COR-L47 (cell line): Measurements from ENCODE around the gene FHIT.
"Not testable (repeated sequence)": the region's sequence is repeated elsewhere in the genome, so short reads cannot be mapped to it uniquely, and the experiment has no call there.

ENCODE experiments used
- DNase-seq: peaks from one replicate; lab custom pipeline; 2025; lab: John Stamatoyannopoulos, UW

The FHIT gene

DNA sequence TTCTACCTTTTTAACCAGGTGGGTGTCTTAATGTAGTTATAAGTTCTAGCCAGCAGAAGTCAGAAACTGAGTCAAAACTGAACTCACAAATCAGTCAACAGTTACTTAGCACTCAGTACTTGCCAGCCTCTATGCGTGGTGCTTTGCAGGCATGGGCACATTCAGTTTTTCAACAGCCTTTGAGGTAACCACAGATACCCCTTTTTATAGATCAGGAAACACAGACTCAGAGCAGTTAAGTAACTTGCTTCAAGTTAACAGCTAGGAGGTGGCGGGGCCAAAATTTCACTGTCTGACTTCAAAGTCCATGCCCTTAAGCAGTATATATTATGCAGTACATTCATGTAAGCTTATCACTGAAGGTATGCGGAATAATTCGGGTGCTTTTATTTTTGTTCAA lies 139.4 kb downstream of the FHIT start:
- no peak for DNase-seq

DNA sequence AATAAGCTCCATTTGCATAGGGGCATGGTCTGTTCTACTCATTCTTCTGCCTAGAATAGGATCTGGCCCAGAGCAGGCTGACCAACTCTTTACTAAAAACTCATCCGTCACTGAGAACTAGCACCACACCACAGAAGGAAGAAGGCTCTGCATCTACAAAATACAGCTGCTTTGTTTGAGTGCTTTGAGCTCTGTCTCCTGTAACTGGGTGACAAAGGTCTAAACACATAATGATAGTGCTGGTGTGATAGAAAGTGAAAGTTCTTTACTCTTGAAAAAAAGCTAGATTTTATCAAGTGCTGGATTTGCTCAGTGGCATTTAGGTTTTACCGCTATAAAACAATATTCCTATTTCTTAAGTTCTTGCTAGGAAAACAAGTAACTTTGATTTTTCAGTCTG lies 140.7 kb downstream of the FHIT start:
- DNase-seq = no peak

DNA sequence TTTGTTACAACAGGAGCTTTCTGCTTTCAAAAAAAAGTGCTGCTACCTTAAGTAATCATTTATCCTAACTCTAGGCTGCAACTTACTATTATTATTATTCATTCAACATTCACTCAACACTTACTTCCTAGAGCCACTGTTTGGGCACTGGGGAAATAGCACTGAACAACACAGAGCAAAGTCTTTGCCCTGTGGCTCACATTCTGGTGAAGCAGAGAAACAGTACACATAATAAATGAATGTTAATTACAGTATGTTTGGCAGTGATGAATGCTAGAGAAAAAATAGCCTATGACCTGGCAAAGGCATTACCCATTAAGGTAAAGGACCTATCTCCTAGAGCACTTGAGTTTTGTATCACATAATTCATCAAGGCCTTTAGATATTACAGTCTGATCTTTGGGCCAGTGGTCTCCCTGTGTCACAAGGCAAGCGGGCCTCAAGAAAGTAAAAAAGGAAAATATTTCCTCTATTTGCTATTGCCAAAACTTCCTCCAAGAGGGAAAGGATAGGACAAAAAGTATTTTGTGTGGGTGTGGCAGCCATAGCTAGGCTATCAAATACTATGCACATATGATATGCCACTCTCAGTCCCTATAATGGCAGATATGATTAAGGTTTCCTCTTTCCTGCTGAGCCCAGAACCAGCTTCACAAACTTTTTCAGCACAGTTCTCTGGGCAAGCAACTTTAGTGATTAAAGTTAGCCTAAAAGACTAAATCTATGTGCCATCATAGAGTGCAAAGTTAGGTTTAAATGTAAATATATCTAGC lies 142.8 kb downstream of the FHIT start:
- DNase-seq = no peak

DNA sequence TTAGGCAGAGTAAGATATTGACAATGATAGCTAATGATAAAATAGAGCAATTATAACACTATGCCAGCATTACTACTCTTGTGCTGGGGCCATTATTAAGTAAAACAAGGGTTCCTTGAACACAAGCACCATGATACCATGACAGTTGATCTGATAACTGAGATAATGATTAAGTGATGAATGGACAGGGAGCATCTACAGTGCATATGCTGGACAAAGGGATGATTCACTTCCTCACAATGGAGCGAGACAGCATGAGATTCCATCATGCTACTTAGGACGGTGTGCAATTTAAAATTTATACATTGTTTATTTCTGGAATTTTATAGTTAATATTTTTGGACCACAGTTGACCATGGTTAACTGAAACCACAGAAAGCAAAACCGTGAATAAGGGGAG lies 156.6 kb downstream of the FHIT start:
- no peak for DNase-seq

DNA sequence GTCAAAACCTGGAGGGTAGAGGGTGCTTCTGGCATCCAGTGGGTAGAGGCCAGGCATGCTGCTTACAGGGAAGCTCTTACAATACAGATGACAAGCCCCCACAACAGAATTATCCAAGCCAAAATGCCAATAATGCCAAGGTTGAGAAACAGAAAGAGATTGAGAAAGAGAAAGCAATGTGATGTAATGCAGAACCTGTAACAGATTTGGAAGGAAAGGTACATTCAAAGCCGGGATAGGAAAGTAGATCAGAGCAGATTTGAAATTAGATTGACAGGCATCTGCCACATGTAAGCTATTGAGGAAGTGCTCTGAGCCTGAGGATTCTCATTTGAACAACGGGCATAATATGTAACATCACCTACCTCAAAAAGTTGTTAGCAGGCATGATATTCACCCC lies 157.9 kb downstream of the FHIT start:
- DNase-seq = no peak

DNA sequence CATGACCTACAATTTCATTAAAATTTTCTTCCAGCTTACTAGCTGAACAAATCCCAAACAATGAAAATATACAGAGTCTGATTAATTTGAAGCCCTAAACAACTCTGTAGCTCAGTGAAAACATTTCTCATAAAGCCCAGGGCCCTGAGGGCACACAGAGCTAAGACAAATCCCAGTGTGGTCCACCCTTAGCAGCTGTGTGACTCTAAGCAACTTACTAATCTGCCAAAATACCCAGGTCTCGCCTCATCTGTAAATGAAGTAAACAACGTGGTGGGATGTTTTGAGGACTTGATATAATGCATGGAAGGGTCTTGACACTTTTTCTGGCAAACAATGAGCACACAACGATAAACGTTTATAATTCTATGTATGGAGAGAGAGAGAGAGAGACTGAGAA lies 158.4 kb downstream of the FHIT start:
- DNase-seq = no peak

DNA sequence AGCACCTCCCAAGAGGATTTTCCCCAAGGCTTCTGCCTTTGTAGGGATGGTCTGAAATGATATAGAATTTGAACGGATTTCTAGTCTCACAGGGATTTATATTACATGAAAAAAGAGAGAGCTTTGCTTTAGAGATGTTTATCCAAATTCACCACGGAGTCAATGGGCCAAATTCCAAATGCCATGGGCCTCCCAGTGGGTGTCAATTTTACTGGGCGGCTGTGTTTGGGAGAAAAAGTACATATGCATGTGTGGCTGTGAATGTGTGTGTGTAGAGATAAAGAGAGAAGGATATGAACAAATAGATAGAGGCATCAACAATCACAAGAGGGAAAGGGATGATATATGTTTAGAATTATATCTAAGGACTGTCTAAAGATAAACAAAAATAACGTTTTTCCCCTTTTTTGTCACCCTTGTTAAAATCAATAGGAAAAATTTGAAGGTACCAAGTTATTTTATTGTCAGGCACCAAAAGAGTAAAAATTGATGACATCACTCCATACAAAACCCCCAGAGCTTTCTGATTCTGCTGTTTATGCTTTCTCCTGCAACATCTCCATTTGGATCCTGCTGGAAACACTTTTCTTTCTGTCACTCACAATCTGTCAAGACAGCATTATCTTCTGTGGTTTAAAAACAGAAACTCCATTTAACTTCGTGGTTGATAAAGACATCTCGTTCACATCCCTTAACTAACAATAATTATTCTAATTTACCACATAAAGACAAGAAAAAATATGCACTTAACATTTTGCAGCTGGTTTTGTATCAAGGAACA lies 160.7 kb downstream of the FHIT start:
- no peak for DNase-seq

DNA sequence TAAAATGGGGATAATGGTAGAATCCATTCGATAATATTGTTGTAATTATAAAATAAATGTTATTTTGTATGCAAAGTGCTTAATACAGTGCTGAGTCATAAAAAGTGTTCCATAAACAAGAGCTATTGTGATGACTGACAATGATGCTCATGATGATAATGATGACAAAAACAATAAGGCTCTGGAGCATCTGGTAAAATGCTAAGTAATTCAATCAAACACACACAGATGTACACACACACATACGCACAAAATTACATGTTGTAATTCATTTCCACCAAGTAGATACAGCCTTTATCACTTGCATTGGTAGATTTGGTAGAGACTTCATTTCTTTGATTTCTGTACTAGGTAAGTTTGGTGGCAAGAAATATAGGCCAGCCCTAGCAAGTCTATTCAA lies 163.8 kb downstream of the FHIT start:
- no peak for DNase-seq

DNA sequence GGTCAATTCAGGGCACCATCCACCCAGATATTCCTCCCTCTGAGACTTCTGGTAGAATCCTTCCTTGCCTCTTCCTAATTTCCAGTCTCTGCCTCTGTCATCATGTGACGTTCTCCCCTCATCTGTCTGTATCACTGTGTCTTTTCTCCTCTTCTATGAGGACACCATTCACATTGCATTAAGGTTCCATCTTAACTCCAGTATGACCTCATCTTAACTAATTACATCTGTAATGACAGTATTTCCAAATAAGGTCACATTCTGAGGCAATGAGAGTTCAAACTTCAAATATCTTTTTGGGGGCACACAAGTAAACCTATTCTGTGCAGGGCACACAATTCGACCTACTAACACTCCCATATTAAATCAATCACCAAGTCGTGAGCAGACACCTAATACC lies 169.7 kb downstream of the FHIT start:
- DNase-seq = no peak

DNA sequence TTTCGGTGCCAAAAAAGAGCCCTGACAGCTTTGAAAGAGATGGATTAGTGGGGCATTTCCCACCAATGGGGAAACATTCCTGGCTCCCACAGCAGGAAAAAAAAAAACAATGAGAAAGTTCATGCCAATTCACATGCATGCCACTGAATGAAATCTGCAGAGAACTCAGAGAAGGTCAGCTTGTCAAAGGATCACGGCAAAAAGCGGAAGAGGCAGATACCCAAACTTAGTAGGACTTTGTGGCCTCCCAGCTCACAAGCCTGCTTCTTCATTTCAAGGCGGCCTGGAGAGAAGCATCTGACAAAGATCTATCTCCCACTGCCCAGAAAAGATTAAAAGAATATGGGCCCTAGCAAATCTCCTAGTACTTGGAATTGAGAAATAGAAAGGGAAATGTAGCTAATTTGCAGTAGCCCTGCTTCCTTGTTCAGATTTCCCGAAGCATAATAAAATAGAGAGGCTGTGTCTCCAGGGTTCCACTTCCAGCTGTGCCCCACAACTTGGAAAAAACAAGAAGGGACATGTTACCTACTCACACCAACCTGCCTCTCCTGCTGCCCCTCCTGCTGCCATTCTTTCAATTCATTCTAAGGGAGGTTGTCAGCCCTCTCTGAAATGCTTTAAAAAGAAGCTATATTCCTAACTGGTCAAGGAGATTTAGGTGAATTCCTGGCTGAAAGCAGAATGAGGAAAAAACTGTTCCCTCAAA lies 170.4 kb downstream of the FHIT start:
- no peak for DNase-seq

DNA sequence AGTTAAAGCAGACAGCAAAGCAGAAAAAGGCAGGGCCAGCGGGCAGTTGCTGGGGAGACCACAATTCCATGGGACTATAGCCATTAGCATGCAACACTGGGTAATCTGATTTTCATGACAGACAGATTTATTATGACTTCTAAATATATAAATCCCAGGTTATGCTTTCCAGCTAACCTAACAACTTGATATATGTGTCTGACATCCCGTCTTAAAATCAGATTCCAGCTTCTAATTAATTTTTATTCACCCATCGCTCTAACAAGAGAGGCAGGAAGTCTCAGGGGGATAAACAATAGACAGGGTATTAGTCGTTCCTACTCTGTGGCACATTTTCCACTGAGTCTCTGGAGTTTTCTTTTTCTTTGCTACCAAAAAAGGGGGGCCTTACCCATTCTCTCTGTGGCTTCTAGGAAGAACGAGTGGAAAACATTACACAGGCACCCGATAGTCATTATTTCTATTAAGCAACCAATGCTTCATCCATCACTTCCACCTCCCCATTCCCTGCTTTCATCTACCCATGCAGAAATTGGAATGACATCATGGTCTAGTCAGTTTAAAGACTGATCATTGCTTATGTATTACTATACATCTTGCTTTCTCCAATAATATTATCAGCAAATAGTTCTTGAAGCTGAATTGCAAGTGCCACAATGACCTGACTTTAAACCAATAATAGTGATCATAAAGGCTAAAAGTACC lies 173.1 kb downstream of the FHIT start:
- DNase-seq = no peak

DNA sequence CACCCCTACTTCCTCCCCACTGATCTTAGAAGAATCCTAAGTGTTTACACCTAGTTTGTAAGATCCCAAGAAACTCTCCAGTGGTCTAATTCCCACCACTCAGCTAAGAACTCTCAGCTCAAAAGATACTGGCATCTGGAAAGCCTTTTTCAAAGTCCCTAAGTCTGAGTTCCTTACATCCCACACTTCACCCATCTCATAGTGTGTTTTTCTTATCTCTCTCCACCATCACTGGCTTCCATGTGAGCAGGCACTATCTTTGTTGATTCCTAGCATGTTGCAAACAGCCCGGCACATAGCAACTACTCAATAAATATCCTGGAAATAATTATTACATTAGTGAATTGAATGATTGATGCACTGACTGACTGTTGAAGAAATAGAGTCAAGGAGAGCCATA lies 173.7 kb downstream of the FHIT start:
- DNase-seq = no peak

DNA sequence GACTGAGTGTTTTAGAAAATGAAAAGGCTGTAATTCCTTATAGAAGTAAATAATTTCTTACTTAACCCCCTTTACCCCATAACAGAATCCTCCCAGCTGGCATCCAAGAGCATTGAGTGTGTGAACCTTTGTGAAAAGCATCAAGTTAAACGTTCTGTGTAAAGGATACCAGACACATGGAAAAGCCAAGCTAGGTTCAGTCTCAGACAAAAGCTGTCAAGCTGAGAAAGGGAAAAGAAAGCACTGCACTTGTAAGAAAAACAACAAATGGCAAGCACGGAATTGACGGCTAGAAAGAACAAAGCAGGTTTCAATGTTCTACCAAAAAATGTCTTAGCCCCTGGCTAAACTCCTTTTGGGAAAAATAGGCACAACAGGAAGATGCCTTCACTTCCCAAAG lies 176.5 kb downstream of the FHIT start:
- no peak for DNase-seq

DNA sequence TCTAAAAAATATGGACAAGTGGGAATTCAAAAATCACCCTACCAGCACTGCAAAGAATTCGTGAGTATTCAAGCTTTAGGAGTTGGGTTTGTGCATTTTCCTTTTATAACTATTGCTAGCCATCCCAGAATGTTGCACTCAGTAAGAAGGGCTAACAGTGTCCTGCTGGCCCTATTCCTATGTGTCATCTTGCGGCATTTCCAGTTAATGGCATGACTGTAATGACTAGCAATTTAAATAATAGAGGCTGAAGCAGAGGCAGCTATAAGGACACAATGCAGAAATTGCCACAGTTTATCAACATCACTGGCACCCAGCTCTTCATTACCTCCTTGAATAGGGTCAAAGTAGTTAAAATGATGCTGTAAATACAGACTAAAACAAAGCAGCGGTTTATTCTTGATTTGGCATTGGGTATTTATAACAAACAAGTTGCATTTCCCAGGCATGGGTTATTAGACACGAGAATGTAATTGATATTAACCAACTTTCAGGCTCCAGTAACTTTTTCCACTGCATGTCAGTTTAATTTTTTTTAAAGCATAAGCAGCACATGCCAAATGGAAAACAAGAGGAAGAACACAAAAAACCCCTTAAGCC lies 177.6 kb downstream of the FHIT start:
- DNase-seq = no peak

DNA sequence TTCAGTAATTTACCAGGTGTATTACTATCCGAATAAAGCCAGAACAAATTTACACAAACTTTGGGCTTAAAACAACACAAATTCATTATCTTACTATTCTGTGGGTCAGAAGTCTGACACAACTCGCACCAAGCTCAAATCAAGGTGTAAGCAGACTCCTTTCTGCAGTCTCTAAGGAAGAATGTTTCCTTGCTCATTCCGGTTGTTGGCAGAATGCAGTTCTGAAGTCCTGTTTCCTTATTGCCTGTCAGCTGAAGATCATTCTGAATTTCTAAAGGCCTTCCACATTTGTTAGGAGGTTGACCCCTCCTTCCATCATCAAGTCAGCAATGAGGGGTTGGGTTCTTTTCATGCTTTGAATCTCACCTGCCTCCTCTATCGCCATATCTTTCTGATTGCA lies 183.2 kb downstream of the FHIT start:
- DNase-seq = no peak

DNA sequence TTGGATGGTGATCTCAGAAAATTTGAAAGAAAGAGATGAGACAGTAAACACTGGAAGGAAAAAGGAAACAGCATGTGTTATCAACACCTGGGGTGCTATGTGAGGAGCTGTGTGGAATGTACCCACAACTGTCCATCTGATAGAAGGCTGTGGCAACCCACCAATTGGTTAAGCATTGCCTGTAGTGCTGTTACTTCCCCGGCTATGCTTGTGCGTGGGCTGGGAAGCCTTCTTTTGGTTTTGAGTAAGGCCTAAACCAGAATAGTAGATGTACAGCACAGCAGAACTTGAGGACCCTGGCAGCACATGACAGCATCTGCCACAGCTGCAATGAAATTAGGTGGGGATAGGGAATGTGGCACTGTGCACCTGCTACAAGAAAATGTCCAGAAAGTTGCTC lies 184.5 kb downstream of the FHIT start:
- DNase-seq = no peak

DNA sequence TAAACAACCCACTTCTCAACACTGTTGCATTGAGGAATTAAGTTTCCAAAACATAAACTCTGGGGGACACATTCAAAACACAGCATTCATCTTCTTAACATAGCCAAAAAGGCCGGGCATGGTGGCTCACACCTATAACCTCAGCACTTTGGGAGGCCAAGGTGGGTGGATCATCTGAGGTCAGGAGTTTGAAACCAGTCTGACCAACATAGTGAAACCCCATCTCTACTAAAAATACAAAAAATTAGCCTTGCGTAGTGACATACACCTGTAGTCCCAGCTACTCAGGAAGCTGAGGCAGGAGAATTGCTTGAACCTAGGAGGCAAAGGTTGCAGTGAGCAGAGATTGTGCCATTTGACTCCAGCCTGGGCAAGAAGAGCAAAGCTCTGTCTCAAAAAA lies 185.0 kb downstream of the FHIT start:
- DNase-seq = not testable (repeated sequence)

DNA sequence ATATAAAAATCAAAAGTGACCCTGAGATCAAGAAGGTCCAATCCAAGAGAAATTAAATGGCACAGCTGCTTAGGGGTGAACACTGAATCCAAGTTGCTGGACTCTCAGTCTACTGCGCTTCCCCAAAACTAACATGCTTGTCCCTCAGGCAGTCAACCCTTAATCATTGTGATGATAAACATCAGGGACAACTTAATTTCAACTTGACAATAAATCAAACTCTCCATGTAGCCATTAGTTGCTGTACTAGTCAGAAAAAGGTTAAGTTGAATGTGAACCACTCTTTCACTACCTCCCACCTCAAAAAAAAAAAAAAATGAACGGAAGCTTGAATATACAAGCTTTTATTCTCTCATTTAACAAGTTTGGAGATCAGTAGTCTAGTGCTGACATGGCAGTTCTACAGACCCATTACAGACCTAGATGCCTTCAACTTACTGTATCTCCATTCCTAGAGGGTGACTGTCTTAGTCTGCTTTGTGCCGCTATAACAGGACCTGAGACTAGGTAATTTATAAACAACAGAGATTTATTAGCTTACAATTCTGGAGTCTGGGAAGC lies 185.7 kb downstream of the FHIT start:
- DNase-seq = no peak

DNA sequence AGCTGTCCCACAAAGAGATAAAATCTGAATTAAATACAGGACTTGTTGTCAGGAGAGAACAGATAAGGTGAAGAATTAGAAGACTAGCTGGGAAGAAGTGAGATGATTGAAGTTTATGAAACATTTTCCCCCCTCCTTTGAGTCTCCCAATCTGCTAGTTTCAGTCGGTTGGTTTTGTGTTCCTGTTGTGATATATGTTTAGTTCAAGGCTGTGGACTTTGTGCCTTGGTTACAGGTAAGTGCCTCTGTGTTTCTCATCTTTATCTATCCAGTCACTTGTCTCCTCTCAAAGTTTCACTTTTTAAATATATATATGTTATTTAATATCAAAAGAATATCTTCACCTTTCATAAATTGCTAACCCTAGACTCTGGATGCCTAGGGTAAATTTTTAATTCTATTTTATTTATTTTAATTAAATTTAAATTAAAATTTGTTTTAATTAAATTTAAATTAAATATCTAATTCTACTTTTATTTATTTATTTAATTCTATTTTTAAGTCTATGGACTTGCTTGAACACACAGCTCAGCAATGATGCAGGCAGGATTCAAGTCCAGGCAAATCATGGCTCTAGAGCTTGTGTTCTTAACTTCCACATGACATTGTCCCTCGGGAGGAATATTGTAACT lies 190.0 kb downstream of the FHIT start:
- DNase-seq = no peak

DNA sequence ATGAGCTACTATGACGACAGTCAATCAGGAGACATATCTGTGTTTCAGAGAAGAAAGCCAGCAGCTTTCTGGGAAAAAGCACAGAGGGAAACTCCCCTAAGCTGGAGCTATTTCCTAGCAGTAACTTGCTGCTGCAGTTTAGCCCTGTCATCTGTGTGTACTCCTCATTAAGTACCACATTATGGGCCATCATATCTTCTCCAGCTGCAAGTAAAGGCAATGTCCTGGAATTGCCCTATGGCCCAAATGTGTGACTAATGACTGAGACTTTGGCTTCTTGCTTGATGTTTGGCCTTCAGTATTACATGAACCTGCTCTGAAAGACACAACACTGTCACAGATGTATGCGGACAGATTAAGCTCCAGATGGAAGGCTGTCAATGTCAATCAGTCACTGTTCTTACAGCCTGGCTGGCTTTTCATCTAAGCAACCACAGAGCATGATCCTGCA lies 190.8 kb downstream of the FHIT start:
- no peak for DNase-seq

DNA sequence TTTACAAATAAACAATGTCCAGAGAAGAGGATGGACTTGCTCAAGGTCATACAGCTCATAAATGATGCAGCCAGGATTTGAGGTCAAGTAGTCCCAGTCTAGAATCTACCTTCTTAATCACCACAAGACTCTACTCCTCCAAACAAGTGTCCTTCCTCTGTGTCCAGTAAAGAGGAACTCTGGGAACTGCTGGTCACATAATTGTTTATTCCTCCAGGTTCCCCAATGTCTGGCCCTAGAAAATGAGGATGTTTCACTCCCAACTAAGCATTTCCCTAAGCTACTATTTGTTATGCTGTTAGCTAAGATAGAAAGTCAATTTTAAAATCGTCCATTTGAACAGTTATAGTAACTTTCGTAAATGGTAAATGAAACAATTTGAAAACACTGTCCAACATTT lies 192.4 kb downstream of the FHIT start:
- DNase-seq = no peak
